Body of pancreas (tissue), 4 donors: ENCODE measurements around the gene PTGFRN.

ENCODE experiments used
- POLR2A ChIP-seq, 3 donors: fragments of 450-650 bp; IDR thresholded peaks; one replicate each; pipeline ENCODE4 v1.6.1; 2016; ENCODE audit warnings: antibody characterized with exemption in 3 of 3, mild to moderate bottlenecking in 2 of 3
- TF ChIP-seq, protein P1 (sequence below), 7 experiments: fragments of 450-650 bp in 4 of 7; fragments of 200-600 bp in 3 of 7; sonication (generic) in 3 of 7; IDR thresholded peaks; one replicate each; pipeline ENCODE4 v1.5.1; 2016 to 2019; ENCODE audit warnings: antibody characterized with exemption in 7 of 7

DNA sequence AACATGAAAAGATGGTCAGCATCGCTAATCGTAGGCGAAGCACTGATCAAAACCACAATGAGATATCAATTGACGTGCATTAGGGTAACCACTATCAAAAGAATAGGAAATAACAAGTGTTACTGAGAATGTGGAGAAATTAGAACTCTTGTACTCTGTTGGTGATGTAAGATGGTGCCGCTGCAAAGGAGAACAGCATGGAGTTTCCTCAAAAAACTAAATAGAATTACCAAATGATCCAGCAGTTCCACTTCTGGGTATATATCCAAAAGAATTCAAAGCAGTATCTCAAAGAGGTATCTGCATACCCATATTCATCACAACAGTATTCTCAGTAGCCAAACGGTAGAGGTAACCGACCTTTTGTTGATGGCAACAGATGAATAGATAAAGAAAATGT lies 83.6 kb downstream of the PTGFRN start:
- TF ChIP-seq, protein P1, sequence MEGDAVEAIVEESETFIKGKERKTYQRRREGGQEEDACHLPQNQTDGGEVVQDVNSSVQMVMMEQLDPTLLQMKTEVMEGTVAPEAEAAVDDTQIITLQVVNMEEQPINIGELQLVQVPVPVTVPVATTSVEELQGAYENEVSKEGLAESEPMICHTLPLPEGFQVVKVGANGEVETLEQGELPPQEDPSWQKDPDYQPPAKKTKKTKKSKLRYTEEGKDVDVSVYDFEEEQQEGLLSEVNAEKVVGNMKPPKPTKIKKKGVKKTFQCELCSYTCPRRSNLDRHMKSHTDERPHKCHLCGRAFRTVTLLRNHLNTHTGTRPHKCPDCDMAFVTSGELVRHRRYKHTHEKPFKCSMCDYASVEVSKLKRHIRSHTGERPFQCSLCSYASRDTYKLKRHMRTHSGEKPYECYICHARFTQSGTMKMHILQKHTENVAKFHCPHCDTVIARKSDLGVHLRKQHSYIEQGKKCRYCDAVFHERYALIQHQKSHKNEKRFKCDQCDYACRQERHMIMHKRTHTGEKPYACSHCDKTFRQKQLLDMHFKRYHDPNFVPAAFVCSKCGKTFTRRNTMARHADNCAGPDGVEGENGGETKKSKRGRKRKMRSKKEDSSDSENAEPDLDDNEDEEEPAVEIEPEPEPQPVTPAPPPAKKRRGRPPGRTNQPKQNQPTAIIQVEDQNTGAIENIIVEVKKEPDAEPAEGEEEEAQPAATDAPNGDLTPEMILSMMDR (IDR thresholded peaks at IDR 0.05) = no peak
- TF ChIP-seq POLR2A (IDR thresholded peaks at IDR 0.05) = no peak
